GM18868 (cell line): ENCODE measurements around the gene MEPE.

Experiments
- ATAC-seq: cut with Tn5 transposase; IDR thresholded peaks from one replicate; pipeline ENCODE4 v1.9.1; 2021; ENCODE audit warnings: mild to moderate bottlenecking, moderate library complexity; ENCODE audit not compliant: unreplicated experiment

The MEPE gene, protein sequence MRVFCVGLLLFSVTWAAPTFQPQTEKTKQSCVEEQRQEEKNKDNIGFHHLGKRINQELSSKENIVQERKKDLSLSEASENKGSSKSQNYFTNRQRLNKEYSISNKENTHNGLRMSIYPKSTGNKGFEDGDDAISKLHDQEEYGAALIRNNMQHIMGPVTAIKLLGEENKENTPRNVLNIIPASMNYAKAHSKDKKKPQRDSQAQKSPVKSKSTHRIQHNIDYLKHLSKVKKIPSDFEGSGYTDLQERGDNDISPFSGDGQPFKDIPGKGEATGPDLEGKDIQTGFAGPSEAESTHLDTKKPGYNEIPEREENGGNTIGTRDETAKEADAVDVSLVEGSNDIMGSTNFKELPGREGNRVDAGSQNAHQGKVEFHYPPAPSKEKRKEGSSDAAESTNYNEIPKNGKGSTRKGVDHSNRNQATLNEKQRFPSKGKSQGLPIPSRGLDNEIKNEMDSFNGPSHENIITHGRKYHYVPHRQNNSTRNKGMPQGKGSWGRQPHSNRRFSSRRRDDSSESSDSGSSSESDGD

DNA sequence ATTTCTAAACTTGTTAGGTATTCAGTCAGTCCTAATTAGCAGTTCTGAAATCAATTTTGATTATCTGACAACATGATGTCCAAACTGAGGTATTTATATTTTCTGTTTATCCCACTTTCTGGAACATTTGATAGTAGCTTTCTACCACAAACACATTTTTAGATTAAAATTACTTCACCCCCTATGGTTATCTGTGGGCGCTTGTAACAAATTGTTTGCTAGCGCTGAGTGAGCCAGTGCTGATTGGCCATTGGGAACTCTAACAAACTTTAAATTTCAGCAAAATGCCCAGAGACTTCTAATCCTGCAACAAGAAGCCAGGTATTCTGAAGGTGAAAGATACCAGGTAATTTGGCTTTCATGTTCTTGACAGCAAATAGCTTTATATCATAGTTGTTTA is at the start of gene MEPE:
MEPE (plus strand) TSS at position 301 of the 400 bp plus-strand sequence. CDS start 1,746 bp downstream, outside the sequence.
- ATAC-seq: no peak

DNA sequence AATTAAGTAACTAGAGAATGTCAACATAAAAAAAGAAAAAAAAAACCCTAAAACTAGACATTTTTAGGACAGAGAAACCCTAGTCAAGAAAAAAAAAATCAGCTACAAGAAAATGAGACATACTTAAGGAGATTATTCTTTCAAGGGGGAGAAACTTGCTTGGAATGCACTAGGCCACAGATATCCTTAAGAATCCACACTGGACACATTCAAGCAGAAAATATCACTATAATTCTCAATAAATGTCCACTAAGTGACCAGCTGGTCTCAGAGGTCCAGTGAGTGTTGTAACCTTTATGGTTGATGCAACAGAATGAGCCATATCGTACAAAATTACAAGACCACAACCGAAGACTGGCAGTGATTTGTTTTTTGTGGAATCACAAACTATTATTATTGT is 49.0 kb upstream of the MEPE start:
- no peak for ATAC-seq

DNA sequence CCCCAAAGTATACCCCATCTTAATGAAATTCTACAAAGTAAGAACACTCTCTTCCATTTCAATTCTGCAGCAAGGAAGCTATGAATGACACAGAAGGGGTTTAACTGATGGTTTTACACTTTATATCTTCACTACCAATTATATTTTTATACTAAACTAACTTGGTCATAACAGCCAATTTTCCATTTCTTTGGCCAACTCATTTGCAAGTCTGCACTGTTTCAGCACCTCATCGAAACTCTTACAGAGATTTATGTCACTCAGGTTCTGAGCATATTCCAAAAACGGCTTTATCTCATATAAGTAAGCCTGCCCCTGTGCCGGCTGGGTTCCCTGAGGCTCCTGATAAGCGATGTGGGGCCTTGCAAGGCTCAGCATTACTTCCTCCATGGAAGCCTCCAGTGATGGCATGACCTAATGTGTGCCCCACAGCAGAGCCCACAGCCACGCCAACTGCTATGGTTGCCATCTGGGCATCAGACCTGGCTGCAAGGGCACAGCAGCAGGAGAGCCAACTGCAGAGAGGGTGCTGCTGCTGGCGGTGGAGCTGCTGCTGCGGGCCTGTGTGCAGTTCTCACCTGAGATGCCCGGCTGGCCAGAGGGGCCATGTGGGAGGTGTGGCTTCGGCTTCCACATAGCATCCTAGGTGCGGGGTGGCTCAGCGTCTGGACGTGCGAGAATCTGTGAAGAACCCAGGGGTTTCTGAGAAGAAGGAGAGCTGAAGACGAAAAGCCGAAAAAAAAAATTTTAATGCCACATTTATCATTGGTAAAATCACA is 46.8 kb upstream of the MEPE start:
- no peak for ATAC-seq

DNA sequence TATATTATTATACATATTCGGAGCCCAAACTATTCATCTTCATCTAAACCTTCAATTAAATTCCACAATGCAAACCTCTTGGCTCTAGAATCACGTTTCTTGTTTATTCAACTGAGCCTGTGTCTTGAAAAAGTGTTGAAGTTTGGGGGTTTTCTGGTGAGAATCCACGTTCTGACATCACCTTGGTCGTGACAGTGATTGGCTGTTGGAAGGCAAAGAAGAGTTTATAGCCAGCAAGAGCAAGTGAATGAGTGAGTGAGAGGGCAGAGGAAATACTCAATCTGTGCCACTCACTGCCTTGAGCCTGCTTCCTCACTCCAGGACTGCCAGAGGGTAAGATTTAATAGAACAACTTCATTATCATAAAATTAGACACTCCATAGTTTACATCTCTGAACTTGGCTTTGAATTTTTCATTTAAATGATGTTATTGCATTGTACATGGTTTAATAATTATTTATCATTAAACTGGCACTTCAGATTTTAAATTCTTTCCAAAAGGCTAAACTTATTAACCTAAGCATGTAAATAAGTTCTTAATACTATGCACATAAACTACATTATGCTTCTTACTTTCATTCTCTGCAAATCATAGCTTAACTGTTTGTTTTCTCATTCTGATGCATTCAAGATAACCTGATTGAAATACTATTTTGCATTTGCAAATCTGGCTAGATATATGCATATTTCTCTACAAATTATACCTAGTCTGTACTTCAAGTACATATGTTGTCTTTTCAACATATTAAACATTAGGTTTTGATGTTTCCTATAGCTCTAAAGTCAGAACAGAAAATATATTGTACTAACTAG is 33.3 kb upstream of the MEPE start, which contains the start of gene IBSP:
IBSP (plus strand) TSS at position 254 of the 813 bp plus-strand sequence. CDS start 2,808 bp downstream, outside the sequence.
- no peak for ATAC-seq

DNA sequence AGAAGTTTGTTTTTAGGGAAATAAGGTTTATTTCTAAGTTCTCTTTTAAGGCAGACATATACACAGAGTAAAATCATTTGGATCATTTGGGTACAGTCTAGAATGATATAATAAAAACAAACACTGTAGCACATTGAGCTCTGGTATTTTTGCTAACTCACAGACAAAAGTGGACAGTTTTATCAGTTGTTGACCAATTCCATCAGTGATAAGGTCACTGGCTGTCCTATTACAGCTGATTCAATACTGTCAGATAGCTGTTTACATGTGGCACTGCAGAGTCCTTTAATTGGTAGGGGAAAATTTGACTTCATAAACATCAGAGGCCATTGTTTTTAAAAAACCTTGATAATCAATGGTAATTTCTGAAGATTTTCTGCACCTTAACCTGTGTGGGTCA is 29.9 kb upstream of the MEPE start:
- ATAC-seq: no peak

DNA sequence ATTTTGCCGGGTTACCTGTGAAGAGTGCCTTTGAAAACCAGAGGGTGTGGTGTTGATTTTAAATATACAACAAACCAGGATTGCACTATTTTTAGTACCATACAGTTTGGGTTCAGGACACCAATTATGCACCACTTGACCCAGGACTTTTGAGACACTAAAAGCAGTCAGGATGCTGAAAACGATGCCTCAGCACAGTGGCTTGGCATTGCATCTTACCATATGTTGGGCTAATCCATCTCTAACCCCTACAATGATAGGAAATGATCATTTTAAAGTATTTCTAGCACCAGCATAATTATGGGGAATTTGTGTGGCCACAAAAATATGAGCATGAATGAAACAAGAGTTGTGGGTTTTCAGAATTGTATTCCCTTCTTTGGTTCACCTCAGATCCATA is 29.3 kb upstream of the MEPE start:
- no peak for ATAC-seq

DNA sequence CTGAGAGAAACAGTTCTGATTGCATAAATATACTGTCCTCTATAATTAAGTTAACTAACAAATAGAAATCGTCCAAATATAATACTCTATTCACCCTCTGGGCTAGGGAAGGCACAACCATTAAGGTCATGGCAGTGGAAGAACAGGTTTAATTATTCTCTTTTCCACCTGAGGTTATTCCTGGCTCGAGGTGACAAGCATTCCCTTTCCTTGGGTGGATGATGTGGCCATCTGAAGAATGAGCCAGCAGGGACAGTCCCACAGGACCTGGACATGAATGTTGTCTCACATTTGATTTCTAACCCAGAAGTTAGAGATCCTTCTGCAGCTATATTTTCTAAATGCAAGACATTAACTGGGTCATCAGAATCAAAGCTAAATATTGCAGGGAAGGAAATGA is 27.9 kb upstream of the MEPE start:
- ATAC-seq: no peak

DNA sequence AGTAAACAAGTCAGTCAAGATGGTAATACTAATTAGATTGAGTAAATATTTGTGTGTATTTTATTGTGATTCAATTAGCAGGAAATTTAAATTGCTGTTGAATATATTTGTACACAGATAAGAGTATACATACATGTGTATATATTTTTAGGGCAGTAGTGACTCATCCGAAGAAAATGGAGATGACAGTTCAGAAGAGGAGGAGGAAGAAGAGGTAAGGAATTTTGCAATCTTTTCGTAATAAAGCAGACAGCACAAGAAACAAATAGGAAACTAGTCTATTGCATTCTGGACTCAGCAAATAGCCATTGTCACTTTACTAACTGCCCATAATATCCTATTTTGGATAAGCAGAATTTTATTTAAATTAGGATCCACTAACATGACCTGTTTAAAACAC is 26.8 kb upstream of the MEPE start:
- ATAC-seq: no peak

DNA sequence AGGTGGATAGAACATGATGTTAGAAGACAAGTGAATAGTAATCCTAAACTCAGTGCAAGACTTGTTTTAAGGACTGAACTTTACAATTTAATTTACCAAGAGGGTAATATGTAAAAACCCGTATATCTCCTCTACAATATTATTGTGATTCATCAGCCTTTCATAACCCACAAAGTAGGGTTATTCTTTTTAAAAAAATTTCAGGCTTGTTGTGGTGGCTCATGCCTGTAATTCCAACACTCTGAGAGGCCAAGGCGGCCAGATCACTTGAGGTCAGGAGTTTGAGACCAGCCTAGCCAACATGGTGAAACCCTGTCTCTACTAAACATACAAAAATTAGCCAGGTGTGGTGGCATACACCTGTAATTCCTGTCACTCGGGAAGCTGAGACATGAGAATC is 26.2 kb upstream of the MEPE start:
- no peak for ATAC-seq

DNA sequence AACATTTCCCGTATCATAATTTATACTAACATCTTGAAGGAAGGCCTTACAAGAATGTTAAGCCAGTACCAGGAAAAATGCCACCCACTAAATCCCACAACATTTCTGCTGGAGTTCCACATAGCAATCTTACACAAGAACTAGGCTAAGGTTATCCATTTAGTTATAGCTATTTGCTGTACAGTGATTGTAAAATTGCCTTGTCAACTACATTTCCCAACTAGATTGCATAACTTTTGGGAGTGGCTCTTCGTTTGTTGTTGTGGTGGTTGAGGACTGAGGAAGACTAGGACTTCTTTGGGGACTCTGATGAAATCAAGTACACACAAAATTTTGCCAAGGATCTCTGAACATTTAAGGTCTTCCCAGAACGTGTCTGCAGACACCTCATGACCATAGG is 25.4 kb upstream of the MEPE start:
- ATAC-seq: no peak

DNA sequence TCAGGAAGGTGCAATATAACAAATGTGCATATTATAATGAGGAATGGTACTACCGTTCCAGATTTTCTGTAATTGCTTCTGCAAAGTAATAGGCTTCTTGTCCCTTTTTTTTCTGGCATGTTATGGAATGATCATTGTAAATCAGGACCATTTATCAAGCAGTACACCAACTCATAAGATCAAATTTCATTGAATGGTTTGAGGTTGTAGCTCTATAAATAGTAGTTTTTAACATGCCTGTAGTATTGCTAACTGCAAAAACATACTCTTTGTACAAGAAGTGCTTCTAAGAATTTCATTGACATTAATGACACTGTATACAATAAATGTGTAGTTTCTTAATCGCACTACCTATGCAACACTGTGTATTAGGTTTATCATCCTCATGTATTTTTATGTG is 20.8 kb upstream of the MEPE start:
- no peak for ATAC-seq

DNA sequence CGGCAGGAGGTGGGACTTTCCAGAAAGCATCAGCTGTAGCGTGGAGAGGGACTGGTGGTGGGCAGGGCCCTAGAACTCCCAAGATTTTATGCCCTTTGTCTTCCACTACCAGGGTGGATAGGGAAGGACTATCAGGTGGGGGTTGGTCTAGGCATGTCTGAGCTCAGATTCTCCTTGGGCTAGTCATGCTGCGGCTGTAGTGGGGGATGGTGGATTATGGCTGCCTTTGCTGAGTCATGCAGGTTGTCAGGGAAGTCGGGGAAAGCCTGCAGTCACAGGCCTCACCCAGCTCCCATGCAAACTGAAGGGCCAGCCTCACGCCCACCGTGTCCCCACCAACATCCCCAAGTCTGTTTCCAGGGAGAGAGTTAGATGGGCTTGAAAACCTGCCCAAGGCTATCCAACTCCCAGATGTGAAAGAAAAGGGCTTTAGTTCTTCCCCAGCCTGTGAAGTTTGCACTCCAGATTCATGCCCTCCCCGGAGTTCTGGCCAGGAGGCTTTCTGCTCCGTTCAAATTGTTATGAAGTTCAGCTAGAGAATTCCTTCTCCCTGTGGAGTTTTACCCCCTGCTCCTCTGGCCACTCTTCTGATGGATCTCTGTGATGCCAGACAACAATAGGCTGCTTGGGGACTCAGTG is 13.4 kb upstream of the MEPE start:
- ATAC-seq: no peak

DNA sequence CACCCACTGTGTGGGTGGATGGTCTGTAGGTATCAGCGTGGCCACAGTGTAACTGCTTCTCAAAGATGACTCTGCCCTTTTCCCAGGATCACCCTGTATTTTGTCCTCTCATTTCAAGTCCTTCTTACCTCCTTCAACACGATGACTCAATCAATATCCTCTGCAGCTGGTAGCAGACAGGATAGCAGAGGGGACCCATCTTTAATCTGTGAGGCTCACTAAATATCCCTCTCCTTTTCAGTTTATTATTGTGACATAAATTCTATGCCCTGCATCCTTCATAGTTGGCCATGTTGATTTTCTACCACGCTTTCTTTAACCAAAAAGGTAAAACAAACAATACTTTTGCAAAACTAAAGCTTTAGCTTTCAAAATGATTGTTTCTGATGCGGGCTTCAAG is 9.6 kb upstream of the MEPE start:
- ATAC-seq: no peak

DNA sequence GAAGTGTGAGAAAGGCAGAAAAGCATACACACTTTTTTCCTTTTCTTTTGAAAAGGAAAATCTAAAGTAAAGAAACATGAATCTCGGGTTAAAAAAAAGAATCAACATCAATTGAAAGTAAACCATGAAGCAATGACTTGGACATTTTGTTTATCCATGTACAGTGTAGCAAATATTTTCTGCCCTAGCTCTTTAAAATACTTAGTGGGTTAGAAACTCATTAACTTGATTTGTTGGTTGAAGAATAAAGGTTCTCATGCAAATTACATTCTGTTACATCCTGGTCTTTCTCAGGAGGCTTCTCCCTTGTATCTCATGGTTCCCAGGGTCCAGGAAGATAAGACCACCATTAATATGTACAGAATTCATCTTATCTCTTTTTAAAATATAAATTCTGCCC is 9.0 kb upstream of the MEPE start:
- no peak for ATAC-seq

DNA sequence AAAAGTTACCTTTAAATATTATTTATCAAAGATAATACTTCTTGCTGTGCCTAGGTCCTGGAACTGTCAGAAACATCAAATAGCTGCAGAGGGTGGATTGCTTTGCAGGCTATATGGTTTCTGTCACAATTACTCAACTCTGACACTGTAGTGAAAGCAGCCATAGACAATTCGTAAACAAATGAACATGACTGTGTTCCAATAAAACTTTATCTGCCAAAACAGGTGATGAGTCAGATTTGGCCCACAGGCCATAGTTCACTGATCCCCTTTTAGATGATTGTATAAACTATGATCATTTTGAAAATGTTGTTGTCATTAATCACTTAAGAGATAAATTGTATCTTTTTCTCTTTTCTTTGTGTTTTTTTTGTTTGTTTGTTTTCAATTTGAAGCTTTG is 8.4 kb upstream of the MEPE start:
- no peak for ATAC-seq

DNA sequence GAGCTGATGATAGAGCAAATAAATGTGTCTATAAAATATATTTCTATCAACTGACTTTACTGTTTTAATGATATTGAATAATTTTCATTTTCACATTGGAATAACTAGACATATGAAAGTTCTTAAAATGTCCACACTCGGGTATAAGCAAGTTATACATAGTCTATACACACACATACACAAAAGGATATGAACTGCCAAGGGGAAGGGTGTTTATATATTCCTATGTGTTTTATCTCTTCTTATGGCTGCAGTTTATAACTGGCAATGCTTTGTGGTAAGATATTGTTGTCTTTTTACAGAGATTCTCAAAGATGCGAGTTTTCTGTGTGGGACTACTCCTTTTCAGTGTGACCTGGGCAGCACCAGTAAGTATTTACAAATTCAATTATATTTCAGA is 1.6 kb downstream of the MEPE start:
- no peak for ATAC-seq

DNA sequence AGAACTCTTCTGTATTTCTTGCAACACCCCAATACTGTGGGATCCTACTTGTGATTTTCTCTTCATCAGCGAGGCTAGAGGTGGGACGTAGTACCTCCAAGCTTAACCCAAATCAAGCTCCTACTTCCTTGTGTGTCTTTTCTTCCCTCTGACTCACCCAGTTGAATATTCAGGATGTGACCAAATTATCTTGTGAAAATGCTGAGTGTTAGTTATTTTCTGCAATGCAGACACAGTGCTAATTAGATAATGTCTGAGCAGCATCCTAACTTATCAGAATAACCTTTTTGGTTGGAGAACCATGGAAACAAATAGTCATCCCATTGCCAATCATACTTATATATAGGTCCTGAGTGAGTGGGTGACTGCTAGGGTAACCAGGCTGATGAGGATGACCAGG is 2.4 kb downstream of the MEPE start:
- ATAC-seq: no peak

DNA sequence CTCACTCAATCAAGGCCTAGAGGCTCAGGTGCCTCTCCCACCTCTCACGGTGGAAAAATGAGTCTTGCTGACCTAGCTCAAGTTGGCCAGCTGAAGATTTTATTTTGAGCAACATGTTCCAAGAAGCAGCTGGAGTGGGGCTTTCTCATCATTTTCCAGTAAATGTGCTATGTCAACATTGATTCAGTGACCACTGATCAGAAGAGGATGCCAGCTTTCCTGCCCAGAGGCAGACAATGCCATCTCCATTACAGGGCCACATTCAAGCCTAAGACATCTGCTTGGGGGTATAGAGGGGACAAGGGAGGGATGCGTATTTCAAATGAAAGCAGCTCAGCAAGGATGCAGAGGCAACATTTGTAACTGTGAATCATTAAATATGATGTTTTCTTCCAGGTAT is 3.0 kb downstream of the MEPE start:
- no peak for ATAC-seq

DNA sequence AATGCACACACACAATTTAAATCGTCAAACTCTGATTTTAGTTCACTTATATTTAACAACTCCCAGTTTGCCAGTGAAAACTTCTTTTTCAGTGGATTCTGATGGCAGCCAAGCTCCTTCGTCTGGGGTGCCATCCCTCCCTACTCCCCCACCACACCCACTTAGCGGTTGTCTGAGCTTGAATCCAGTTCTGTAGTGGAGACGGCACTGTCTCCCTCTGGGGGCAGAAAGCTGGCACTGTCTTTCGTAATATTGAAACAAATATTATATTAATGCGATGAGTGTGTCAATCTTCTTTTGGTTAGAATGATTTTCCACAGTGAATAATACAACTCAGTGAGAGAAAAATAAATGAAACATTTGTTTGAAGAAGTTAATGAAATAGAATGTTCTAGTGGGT is 5.4 kb downstream of the MEPE start:
- ATAC-seq: no peak

DNA sequence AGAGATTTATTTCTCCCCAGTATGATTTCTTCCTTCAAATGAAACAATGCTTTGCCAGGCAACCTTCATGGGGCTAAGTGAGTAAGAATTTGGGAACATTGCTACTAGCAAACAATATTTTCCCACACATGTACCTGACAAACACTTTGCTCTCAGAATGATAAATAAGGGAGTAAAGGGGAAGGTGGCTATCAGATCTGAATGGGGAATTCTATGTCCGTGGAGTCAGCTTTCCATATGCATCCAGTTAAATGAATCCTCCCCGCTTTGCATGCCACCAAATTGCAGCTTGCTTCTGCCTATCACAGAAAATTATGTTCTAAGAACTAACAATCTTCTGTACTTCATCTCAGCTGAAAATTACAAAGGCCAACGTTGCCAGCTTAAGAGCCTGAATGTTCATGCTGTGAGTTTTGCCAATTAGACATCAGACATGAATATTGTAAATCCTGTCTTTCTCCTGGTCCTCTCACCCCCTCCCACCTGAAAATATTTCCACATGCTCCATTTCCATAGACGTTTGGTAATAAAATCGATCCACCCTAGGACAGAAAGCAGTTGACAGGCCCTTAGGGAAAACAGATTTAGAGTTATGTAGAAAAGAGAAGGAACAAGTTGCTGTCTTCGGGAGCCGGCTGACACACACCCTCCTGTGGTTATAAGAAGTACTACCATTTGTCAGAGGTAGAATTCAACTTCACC is 6.3 kb downstream of the MEPE start:
- peak; percentile 88 for ATAC-seq
